VCaP (cell line): ENCODE measurements around the gene PRKCA.
A peak's percentile ranks its signal among the peaks of the same experiment; 100 is the strongest.

Experiments
- H3K27ac ChIP-seq: fragments of 450-650 bp; 2 replicates; pipeline ENCODE4 v1.5.1; 2017
- TF ChIP-seq, protein P1 (sequence below): fragments of 450-650 bp; conservative IDR thresholded peaks from 2 replicates; pipeline ENCODE4 v1.5.1; 2017; ENCODE audit warnings: mild to moderate bottlenecking, moderate library complexity

The PRKCA gene

DNA sequence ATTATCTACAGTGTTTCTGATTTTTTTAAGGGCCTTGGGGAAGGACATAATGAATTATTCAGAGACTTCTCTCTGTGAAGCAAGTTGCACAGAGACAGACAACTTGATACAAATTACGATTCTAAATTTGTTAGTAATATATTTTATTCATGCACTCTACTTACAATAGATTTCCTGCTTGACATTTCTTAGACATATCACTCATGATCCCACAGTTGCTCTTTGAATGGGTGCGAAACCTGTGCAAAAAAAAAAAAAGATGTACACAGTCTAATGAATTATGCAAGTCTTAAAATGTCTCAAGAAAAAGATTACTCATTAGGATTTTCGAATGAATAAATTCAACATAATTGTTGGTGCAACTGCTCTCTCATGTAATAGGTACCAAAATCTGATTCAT, 254.8 kb downstream of the PRKCA start:
- TF ChIP-seq, protein P1, sequence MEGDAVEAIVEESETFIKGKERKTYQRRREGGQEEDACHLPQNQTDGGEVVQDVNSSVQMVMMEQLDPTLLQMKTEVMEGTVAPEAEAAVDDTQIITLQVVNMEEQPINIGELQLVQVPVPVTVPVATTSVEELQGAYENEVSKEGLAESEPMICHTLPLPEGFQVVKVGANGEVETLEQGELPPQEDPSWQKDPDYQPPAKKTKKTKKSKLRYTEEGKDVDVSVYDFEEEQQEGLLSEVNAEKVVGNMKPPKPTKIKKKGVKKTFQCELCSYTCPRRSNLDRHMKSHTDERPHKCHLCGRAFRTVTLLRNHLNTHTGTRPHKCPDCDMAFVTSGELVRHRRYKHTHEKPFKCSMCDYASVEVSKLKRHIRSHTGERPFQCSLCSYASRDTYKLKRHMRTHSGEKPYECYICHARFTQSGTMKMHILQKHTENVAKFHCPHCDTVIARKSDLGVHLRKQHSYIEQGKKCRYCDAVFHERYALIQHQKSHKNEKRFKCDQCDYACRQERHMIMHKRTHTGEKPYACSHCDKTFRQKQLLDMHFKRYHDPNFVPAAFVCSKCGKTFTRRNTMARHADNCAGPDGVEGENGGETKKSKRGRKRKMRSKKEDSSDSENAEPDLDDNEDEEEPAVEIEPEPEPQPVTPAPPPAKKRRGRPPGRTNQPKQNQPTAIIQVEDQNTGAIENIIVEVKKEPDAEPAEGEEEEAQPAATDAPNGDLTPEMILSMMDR = no peak
- H3K27ac ChIP-seq = no peak overlapping the region

DNA sequence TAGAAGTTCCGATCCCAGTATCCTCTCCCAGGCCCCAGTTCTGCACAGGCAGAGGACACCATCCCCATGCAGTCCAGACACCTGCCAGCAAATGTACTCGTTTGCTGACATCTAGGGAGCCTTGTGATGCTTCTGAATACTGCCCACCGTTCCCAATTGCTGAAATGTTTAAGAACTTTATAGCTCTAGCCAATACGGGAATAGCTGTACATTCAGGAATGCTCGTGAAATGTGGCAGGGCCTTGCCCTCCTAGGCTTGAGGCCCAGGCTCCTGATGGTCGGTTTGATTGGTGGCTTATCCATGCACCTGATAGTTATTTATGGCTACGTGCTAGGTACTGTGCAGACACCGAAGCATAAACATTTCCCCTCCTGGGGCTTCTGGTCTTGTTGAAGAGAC, 255.5 kb downstream of the PRKCA start:
- no peak overlapping the region for H3K27ac ChIP-seq

DNA sequence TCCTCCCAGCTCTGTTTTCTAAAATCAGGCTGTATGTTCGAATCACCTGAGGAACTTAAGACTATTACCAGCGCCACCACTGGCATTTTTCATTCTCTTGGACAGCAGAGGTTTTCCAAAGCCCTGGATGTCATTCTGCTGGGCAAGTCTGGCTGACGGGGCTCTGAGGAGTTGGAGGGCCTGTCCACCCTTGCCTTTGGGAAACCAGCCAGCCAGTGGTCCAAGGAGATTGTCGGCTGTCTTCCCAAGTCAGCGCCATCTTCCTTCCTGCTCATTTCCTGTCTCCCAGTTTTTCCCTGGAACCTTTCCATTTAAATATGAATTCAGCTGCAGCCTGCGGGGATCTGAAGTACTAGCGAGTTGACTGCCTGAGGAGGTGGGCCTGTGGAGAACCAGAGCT, 258.3 kb downstream of the PRKCA start:
- TF ChIP-seq, protein P1 = no peak
- no peak overlapping the region for H3K27ac ChIP-seq

More for the DNA sequence above, 255.5 kb downstream of the PRKCA start:
- TF ChIP-seq, protein P1 = no peak

DNA sequence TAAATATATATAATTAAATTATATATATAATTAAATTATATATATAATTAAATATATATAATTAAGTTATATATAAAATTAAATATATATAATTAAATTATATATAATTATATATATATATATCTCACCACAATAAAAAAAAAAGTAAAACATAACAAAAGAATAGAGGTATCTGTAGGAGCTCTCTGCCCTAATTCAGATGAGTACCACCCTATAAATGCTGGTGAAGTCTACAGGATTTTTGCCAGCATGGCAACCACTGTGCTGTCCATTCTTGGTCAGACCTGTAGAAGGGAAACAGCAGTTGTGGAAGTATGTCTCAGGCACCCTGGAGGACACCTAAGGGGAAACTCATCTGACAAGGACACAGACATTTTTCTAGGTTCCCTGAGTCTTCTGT, 259.7 kb downstream of the PRKCA start:
- TF ChIP-seq, protein P1 = no peak

DNA sequence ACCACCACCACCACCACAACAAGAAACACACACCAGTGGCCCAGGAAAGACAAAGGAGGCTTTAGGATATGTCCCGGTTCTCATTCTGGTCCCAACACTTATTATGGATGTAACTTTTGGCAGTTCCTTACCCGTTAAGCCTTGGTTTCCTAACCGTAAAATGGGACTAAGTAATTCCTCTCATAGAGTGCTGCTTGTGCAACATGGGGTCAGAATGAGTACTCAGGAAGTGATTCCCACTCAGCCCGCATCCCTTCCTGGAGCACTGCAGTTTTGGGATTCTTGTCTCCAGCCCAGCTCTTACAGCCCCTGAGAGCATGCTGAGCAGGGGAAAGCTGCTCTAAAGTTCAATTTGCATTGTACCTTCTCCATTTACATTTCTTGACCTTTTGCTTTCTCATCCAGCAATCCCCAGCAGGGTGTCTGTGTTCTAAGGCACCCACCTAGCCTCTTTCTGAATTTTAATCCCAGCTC, 262.6 kb downstream of the PRKCA start:
- TF ChIP-seq, protein P1 = no peak
- no peak overlapping the region for H3K27ac ChIP-seq

More for the DNA sequence above, 259.7 kb downstream of the PRKCA start:
- H3K27ac ChIP-seq = no peak overlapping the region

DNA sequence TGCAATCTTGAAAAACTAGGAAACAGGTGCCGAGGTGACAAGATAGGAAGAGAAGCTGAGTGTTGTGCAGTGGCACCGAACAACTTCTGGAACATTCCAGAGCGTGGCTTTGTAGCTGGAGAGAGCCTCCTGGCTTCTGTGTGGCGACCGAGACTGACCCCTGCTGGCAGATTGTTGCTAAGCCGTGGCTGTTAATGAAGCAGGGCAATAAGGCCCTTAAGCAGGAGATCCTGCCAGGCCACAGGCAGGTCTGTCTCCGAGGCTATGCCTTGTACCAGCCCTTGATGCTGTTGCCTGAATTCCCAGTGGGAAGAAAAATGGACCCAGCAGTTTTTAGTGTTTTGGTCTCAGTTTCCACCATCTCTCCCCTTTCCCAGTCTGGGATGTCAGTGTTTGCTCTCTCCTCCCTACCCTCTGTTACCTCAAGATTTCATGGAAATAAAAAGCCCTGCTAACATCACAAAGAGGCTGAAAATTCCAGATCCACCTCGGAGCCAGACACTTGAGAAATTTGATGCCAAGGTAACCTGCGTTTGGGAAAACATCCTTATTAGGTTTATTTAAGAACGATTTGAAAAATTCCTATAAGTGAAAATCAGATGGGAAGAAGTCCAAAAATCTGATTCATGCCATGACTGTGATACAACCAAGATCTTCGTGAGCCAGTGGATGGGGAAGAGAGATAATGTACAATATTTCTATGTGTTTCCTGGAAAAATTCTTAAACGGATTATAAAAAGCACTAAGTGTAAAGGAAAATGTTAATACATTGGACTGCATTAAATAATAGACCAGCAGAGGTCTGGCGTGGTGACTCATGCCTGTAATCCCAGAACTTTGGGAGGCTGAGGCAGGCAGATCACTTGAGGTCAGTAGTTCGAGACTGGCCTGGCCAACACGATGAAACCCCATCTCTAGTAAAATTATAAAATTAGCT, 265.1 kb downstream of the PRKCA start:
- TF ChIP-seq, protein P1 = peak; percentile 72
- peak overlapping the region; percentile 31; the same call in 1 of the 2 replicates for H3K27ac ChIP-seq

DNA sequence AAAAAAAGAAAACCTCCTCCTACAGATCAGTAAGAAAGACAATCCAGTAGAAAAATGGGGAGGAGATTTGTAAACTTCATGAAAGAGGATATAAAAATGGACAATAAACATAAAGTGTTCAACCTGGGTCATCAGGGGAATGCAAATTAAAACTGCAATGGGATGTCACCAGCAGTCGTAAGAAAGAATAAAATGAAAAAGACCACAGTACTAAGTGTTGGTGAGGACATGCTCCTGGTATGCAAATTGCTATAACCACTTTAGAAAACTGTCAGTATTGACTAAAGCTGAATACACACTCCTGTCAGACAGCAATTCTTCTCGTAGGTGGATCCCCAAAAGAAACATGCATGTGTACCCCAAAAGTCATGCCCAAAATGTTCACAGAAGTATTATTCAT, 267.2 kb downstream of the PRKCA start:
- TF ChIP-seq, protein P1 = no peak

More for the DNA sequence above, 267.2 kb downstream of the PRKCA start:
- H3K27ac ChIP-seq = peak overlapping the region; percentile 39
